Skeletal muscle tissue (tissue), 4 donors: ENCODE data around the gene KRT71. TPM values are rescaled to one million over a fixed set of nuclear protein-coding genes. Genes with fewer than 3 reads are reported as not detected.

Experiments
- H3K27ac ChIP-seq: one replicate; pipeline ENCODE4 v1.7.0; 2013; ENCODE audit warnings: mild to moderate bottlenecking, low read depth, low read length, inconsistent platforms
- H3K27me3 ChIP-seq, 3 donors: one replicate each; pipeline ENCODE4 v1.7.0; 2013; ENCODE audit warnings: low read length in 3 of 3; ENCODE audit not compliant: control insufficient read depth in 3 of 3, insufficient read depth in 3 of 3
- H3K36me3 ChIP-seq, 3 donors: one replicate each; pipeline ENCODE4 v1.7.0; 2013; ENCODE audit warnings: low read length in 3 of 3; ENCODE audit not compliant: control insufficient read depth in 3 of 3, insufficient read depth in 3 of 3
- H3K4me1 ChIP-seq, 3 donors: one replicate each; pipeline ENCODE4 v1.7.0; 2013; ENCODE audit warnings: low read length in 3 of 3, mild to moderate bottlenecking in 3 of 3; ENCODE audit not compliant: control insufficient read depth in 3 of 3, insufficient read depth in 3 of 3
- H3K4me3 ChIP-seq, 3 donors: one replicate each; pipeline ENCODE4 v1.7.0; 2013; ENCODE audit warnings: low read length in 3 of 3
- H3K9ac ChIP-seq, 3 donors: one replicate each; pipeline ENCODE4 v1.7.0; 2013; ENCODE audit warnings: low read length in 3 of 3, mild to moderate bottlenecking in 3 of 3, moderate library complexity in 2 of 3, low read depth in 1 of 3
- H3K9me3 ChIP-seq, 3 donors: one replicate each; pipeline ENCODE4 v1.7.0; 2013; ENCODE audit warnings: low read length in 3 of 3; ENCODE audit not compliant: control insufficient read depth in 3 of 3
- total RNA-seq: library from RNA; depleted of rRNA; stranded (reverse); fragments of >200 nt; gene quantifications from one replicate; pipeline ENCODE4 v1.2.3, GENCODE V29; 2014
- donor health status: Osteomylitis.

The KRT71 gene
- total RNA-seq, 1 donor from 2014 or later, result not detected

- H3K4me3 ChIP-seq, result no peak overlapping the region
- peaks cover 4 to 30% (median 30%) of the 10 kb centered on the region in 3 donors for H3K27me3 ChIP-seq
- no peaks in the 10 kb centered on the region for H3K36me3 ChIP-seq
- H3K27ac ChIP-seq, result no peak overlapping the region
- no peaks in the 10 kb centered on the region for H3K9me3 ChIP-seq
- no peak overlapping the region for H3K9ac ChIP-seq
- H3K4me1 ChIP-seq, result peaks cover 0 to 4% (median 0%) of the 10 kb centered on the region in 3 donors
These were observed 10.1 kb downstream of the KRT71 start for GRCh38 chr12:52542785-52543318.

DNA sequence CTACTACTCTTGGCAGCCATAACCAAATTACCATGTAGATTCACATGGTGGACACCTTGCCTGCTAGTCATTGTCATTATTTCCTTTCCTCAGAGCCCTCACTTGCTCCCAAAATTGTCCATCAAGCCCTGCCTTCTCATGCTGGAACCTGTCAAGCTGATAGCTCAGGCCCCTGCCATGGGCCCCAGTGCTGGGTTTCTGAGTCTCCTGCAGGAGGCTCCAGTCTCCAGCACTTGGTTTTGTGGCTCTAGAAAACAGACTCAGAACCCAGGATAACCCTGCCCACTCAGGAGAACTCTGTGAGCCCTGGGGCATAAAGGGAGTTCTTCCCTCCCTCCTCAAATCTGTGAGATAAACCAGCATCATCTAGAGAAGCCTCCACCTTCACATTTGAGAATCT lies 10.8 kb downstream of the KRT71 start:
- H3K4me1 ChIP-seq, result peaks cover 0 to 4% (median 0%) of the 10 kb centered on the region in 3 donors
- peaks cover 3 to 30% (median 25%) of the 10 kb centered on the region in 3 donors for H3K27me3 ChIP-seq
- no peak overlapping the region for H3K4me3 ChIP-seq
- H3K9ac ChIP-seq, result no peak overlapping the region
- no peak overlapping the region for H3K27ac ChIP-seq
- no peaks in the 10 kb centered on the region for H3K36me3 ChIP-seq
- no peaks in the 10 kb centered on the region for H3K9me3 ChIP-seq

DNA sequence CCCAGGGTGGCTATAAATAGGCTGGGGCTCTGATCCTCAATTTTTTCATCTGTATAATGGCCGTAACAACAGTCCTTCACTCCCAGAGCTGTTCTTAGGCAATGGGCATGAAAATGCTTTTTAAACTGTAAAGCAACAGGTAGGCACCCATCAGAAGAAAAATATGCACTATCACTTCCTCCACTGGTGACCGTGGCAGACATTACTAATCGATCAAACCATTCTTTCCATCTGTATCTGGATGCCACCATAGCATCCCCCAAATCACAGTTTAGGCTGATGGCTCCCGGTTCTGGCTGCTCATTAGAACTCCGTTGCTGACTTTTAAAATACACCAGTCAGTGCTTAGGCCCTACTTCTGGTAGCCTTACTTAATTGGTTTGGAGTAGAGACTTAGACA lies 11.2 kb downstream of the KRT71 start:
- H3K9me3 ChIP-seq, result no peaks in the 10 kb centered on the region
- peaks cover 0 to 4% (median 0%) of the 10 kb centered on the region in 3 donors for H3K4me1 ChIP-seq
- H3K4me3 ChIP-seq, result no peak overlapping the region
- no peak overlapping the region for H3K9ac ChIP-seq
- peaks cover 3 to 26% (median 20%) of the 10 kb centered on the region in 3 donors for H3K27me3 ChIP-seq
- no peaks in the 10 kb centered on the region for H3K36me3 ChIP-seq
- no peak overlapping the region for H3K27ac ChIP-seq

GRCh38 chr12:52540531-52540930 lies 12.4 kb downstream of the KRT71 start:
- Histone ChIP-seq H3K9ac (no peak overlapping the region), H3K27me3 (peaks cover 3 to 18% (median 12%) of the 10 kb centered on the region in 3 donors), H3K27ac (no peak overlapping the region), H3K4me1 (peaks cover 0 to 4% (median 0%) of the 10 kb centered on the region in 3 donors), H3K36me3 (no peaks in the 10 kb centered on the region), H3K9me3 (no peaks in the 10 kb centered on the region), H3K4me3 (no peak overlapping the region)

GRCh38 chr12:52539821-52540173 lies 13.1 kb downstream of the KRT71 start:
- no peak overlapping the region for H3K4me3 ChIP-seq
- H3K9ac ChIP-seq, result no peak overlapping the region
- H3K27ac ChIP-seq, result no peak overlapping the region
- H3K27me3 ChIP-seq, result peaks cover 0 to 18% (median 6%) of the 10 kb centered on the region in 3 donors
- H3K4me1 ChIP-seq, result peaks cover 0 to 4% (median 0%) of the 10 kb centered on the region in 3 donors
- no peaks in the 10 kb centered on the region for H3K9me3 ChIP-seq
- H3K36me3 ChIP-seq, result no peaks in the 10 kb centered on the region

GRCh38 chr12:52539083-52539820 lies 13.7 kb downstream of the KRT71 start:
- Histone ChIP-seq H3K9ac (no peak overlapping the region), H3K27ac (no peak overlapping the region), H3K36me3 (no peaks in the 10 kb centered on the region), H3K9me3 (no peaks in the 10 kb centered on the region), H3K4me1 (peaks cover 0 to 2% (median 0%) of the 10 kb centered on the region in 3 donors), H3K27me3 (peaks cover 0 to 13% (median 6%) of the 10 kb centered on the region in 3 donors), H3K4me3 (no peak overlapping the region)

DNA sequence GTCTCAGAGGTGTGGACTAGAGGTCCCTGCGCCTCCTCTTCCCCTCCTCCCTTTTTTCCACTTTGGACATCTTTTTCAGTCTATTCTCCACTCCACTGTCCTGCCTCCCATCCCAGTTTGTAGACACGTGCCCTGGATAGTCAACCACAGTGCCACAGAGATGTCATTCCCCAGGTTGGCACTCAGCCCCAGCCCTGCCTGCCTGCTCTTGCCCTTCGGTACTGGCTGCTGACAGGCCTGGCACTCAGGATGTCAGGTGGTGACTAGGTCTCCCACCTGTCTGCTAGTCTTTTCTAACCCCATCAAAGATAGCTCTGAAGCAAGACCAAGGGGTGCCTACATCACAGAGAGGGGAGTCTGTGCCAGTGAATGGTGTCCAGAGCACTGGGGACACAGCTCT lies 15.8 kb downstream of the KRT71 start:
- no peak overlapping the region for H3K9ac ChIP-seq
- peaks cover 0 to 2% (median 0%) of the 10 kb centered on the region in 3 donors for H3K4me1 ChIP-seq
- no peak overlapping the region for H3K4me3 ChIP-seq
- peaks cover 0 to 9% (median 0%) of the 10 kb centered on the region in 3 donors for H3K27me3 ChIP-seq
- no peaks in the 10 kb centered on the region for H3K36me3 ChIP-seq
- H3K27ac ChIP-seq, result no peak overlapping the region
- H3K9me3 ChIP-seq, result no peaks in the 10 kb centered on the region

GRCh38 chr12:52535574-52535973 lies 17.4 kb downstream of the KRT71 start:
- Histone ChIP-seq H3K27ac (no peak overlapping the region), H3K9me3 (no peaks in the 10 kb centered on the region), H3K27me3 (peaks cover 0 to 4% (median 0%) of the 10 kb centered on the region in 3 donors), H3K9ac (no peak overlapping the region), H3K36me3 (no peaks in the 10 kb centered on the region), H3K4me3 (no peak overlapping the region), H3K4me1 (peaks cover 0 to 2% (median 0%) of the 10 kb centered on the region in 3 donors)

- Histone ChIP-seq H3K9me3 (no peaks in the 10 kb centered on the region), H3K9ac (no peak overlapping the region), H3K4me3 (no peak overlapping the region), H3K4me1 (peaks cover 0 to 2% (median 0%) of the 10 kb centered on the region in 3 donors), H3K27me3 (peaks cover 0 to 5% (median 0%) of the 10 kb centered on the region in 3 donors), H3K27ac (no peak overlapping the region), H3K36me3 (no peaks in the 10 kb centered on the region)
These were observed 18.5 kb downstream of the KRT71 start for GRCh38 chr12:52534482-52534881.

GRCh38 chr12:52533686-52534470 lies 19.1 kb downstream of the KRT71 start:
- peaks cover 0 to 2% (median 0%) of the 10 kb centered on the region in 3 donors for H3K4me1 ChIP-seq
- H3K27ac ChIP-seq, result no peak overlapping the region
- H3K9me3 ChIP-seq, result no peaks in the 10 kb centered on the region
- no peak overlapping the region for H3K9ac ChIP-seq
- H3K27me3 ChIP-seq, result peaks cover 0 to 6% (median 0%) of the 10 kb centered on the region in 3 donors
- H3K36me3 ChIP-seq, result no peaks in the 10 kb centered on the region
- no peak overlapping the region for H3K4me3 ChIP-seq
